GM06990 (cell line): ENCODE data around the gene QKI.

Experiments
- DNase-seq: peaks from one replicate; pipeline ENCODE4 v3.0.0-alpha.2; 2011; ENCODE audit not compliant: insufficient read length; ENCODE audit errors: extremely low read depth
- H3K27me3 ChIP-seq: replicated peaks from 2 replicates; pipeline ENCODE4 v1.6.0; 2011; ENCODE audit warnings: low read length; ENCODE audit not compliant: control insufficient read depth, insufficient read depth
- H3K36me3 ChIP-seq: 2 replicates; pipeline ENCODE4 v1.5.1; 2011; ENCODE audit warnings: low read length; ENCODE audit not compliant: control insufficient read depth, insufficient read depth
- H3K4me3 ChIP-seq: replicated peaks from 2 replicates; pipeline ENCODE4 v1.5.1; 2011; ENCODE audit warnings: low read depth, mild to moderate bottlenecking, control low read depth, low read length
- TF ChIP-seq, protein P1 (sequence below): IDR thresholded peaks from 2 replicates; pipeline ENCODE4 v1.5.1; 2011; ENCODE audit warnings: low read length, control low read depth, mild to moderate bottlenecking, inconsistent platforms; ENCODE audit not compliant: insufficient read depth, poor library complexity, severe bottlenecking

The QKI gene

GRCh38 chr6:163412801-163413344, 1.6 kb upstream of the QKI start:
- no peak for DNase-seq
- Histone ChIP-seq H3K4me3 (peak overlapping the region; percentile 74), H3K36me3 (no peaks in the 10 kb centered on the region), H3K27me3 (no peaks in the 10 kb centered on the region)
- TF ChIP-seq, protein P1, sequence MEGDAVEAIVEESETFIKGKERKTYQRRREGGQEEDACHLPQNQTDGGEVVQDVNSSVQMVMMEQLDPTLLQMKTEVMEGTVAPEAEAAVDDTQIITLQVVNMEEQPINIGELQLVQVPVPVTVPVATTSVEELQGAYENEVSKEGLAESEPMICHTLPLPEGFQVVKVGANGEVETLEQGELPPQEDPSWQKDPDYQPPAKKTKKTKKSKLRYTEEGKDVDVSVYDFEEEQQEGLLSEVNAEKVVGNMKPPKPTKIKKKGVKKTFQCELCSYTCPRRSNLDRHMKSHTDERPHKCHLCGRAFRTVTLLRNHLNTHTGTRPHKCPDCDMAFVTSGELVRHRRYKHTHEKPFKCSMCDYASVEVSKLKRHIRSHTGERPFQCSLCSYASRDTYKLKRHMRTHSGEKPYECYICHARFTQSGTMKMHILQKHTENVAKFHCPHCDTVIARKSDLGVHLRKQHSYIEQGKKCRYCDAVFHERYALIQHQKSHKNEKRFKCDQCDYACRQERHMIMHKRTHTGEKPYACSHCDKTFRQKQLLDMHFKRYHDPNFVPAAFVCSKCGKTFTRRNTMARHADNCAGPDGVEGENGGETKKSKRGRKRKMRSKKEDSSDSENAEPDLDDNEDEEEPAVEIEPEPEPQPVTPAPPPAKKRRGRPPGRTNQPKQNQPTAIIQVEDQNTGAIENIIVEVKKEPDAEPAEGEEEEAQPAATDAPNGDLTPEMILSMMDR, result no peak

DNA sequence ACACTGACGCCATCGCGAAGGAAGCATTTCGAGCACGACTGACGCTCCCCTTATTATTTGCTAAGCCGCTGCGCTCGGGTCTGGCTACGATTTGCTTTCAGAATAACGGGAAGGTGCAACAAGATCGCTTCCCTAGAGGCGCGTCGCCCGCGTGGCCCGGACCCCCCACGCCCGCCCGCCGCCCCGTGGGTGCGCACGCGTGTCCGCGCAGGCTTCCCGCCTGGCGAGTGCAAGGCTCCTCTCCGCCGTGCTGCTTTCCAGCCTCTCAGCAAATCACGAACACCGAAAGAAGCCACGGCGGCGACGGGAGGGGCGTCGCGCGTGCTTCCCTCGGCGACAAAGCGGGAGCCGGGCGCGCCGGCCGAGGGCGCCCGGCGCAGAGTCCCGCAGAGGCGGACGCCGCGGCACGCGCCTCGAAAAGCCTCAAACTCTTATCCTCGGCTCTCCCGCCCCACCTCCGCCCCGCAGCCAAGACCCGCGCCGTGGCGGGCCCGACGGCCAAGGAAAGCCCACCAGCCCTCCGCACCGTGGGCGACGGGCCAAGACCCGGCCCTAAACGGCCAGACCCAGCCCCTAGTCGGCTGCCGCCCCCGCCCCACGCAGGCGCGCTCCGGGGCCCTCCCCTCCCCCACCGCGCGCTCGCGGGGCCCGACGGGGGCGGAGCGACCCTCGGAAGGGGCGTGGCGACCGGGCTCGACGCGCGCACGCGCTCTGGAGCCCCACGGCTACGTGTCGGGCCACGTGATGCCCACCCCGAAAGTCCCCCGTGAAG, 987 bp upstream of the QKI start:
- TF ChIP-seq, protein P1, result no peak
- Histone ChIP-seq H3K4me3 (peak overlapping the region; percentile 74), H3K36me3 (no peaks in the 10 kb centered on the region), H3K27me3 (no peaks in the 10 kb centered on the region)
- DNase-seq, result peak; percentile 89

DNA sequence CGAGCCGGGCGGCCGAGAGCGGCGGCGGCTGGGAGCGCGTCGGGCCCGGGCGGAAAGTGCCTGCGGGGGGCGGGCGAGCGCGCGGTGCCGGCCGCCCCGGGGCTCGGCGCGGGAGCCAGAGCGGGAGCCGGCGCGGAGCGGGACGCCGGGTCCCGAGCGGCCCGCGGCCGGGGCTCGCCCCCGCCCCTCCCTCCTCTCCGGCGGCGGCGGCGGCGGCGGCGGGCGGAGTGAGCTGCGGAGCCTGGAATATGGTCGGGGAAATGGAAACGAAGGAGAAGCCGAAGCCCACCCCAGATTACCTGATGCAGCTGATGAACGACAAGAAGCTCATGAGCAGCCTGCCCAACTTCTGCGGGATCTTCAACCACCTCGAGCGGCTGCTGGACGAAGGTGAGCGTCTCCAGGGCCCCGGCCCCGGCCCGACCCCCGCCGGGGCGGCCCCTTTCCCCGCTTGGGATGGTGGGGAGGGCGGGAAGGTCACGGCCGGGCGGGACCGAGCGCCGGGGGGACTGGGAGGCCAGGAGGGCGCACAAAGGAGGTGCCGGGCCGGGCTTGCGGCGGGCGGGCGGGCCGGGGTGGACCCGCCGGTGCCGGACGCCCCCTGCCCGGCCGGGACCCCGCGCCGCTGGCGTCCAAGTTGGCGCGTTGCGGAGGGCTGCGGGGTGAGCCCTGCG, 565 bp downstream of the QKI start:
- DNase-seq, result peak; percentile 43

GRCh38 chr6:163415620-163416556, 1.4 kb downstream of the QKI start:
- peak; percentile 73 for DNase-seq
- Histone ChIP-seq H3K4me3 (peak overlapping the region; percentile 92), H3K36me3 (no peaks in the 10 kb centered on the region), H3K27me3 (no peaks in the 10 kb centered on the region)
- TF ChIP-seq, protein P1, result no peak

More for the DNA sequence above, 565 bp downstream of the QKI start:
- Histone ChIP-seq H3K4me3 (peak overlapping the region; percentile 92), H3K36me3 (no peaks in the 10 kb centered on the region), H3K27me3 (no peaks in the 10 kb centered on the region)
- TF ChIP-seq, protein P1, result no peak

DNA sequence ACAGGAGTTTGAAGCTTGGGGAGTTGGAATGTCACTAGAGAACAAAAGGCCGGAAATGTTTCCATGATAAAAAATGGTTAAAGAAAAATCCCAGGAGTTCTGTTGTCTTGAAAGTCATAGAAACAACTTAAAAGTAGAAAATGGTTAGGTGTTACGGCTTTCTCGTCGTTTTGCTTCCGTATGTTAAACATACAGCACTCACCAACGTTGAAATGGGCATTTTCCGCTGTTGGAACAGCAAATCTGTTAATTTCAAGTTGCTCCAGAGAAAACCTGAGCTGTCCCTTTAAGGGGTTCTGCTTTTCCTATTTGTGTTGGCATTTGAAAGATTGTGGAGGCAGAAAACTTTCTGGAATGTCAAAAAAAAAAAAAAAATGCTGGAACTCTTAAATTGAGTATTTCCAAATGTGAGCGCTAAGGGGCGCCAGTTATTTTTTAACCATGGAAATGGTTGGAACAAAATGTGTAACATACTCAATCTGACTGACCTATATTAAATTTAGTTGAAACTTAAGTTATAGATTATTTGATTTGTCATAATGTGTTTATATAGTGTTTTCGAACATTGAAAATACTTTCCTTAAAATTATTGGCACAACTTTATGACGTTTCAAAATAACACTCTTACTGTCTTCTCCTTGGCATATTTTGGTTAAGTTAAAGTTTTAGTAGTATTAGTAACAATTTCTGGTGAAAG, 2.2 kb downstream of the QKI start:
- TF ChIP-seq, protein P1, result peak; percentile 54
- Histone ChIP-seq H3K36me3 (no peaks in the 10 kb centered on the region), H3K27me3 (no peaks in the 10 kb centered on the region), H3K4me3 (peak overlapping the region; percentile 92)
- peak; percentile 38 for DNase-seq
